ENCODE data around the gene NLRC5.
"Not testable (repeated sequence)": the region's sequence is repeated elsewhere in the genome, so short reads cannot be mapped to it uniquely, and the experiment has no call there.

NLRC5 gene

DNA sequence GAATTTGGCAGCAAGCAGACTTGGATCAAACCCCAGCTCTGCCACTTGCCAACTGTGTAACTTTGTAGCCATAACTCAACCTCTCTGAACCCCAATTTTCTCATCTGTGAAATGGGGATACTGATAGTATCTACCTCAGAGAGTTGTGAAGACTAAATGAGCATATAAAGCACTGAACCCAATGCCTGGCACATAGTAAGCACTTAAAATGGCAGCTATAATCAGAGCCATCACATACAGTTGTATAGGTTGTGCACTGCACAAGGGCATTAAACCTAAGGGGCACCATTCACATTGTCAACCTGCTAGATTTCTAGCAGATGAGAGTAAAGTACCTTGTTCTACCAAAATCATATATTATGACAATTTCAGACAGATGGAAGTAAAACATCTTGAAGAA, 92.4 kb downstream of the NLRC5 start:
- no peak for DNase-seq

DNA sequence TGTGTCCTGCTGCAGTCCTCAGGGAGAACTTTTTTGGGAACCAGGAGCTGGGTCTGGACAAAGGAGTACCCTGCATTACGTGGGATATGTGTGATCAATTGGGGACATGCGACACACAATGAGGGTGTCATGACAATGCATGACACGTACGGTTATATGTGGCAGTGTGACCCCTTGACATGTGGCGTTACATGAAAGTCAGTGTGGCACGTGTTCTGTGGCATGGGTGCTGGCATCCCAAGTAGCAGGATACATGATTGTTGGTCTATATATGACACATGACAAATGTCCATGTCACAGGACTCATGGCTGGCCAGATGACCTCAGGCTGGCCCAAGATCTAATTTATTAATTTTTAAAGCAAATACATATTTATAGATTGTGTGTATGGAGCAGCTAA, 93.3 kb downstream of the NLRC5 start:
- DNase-seq = no peak

DNA sequence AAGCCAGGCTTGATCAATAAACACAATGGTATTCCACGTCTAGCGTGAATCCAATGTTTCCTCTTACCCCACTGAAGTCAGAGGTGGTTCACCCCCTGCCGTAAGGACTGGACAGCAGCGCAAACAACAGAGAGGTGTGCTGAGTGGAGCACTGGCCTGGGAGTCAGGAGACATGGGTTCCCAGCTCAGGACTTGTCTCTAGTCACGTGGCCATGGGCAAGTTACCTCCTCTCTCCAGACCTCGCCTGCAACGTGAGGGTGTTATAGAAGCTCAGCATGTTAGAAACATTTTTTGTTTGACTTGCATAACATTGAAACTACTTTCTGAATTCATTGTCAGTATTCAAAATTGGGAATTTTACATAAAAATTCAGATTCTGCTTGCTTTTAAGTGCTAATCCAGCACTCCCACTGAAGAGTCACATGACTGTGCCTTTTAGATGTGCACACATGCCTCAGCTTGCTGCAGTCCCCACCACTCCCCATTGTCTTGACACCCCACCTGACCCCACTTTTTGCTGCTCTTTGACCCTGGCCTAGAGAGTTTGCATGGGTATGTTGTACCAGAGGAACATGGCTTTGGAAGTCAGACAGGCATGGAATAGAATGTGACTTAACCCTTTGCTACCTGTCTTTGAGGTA, 94.2 kb downstream of the NLRC5 start:
- DNase-seq = no peak

DNA sequence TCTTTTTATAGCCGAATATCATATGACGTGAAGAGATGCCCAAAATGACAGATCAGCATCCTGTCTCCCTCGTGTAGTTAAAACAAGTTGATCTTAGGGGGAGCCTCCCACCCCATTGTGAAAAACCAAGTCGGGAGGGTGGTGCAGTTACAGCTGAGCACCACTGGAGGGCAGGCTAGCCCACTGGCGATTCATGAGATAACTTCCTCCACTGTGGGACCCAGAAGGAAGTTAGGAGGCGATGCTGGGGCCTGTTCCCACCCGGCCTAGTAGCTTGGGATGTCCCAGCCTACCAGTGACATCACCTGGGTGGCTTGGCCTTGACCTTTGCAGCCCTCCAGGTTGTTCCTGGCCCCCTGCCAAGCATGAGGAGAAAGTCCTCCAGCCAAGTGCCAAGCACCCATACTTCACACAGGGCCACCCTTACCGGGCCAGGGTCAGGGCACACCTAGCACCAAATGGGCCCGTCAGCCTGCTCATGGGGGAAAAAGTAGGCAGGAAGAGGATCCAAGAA, 95.0 kb downstream of the NLRC5 start:
- peak; percentile 75 for DNase-seq

- DNase-seq = no peak
These were observed 95.6 kb downstream of the NLRC5 start for GRCh38 chr16:57084996-57085395.

DNA sequence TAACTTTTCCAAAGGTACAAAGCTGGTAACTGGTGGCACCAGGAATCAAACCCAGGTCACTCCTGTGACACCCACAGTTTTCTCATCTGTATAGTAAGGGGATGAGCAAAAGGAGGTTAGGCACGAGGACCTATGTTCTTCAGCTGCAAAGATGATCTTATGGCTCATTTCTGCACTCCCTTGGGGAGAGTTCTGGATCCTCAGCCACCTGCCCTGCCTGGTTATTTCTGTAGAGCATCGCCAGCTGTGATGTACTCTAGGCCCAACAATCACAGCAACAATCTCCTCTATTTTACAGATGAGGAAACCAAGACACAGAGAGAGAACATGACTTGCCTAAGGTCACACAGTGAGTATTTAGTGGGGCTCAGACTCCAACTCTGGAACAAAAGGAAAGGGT, 97.6 kb downstream of the NLRC5 start:
- no peak for DNase-seq

- DNase-seq = no peak
These were observed 100.0 kb downstream of the NLRC5 start for GRCh38 chr16:57089406-57089805.

GRCh38 chr16:57091200-57091974, 102.0 kb downstream of the NLRC5 start:
- no peak for DNase-seq

GRCh38 chr16:57091975-57092785, 102.8 kb downstream of the NLRC5 start, which contains the start of gene CPNE2:
TSS of gene CPNE2 (plus strand) at chr16:57092583. CDS start at chr16:57110743, 18,160 bp downstream.
- peak; percentile 5 for DNase-seq

- DNase-seq = peak; percentile 22
These were observed 103.5 kb downstream of the NLRC5 start for GRCh38 chr16:57092786-57093411.

GRCh38 chr16:57093666-57094564, 104.6 kb downstream of the NLRC5 start:
- DNase-seq = no peak

DNA sequence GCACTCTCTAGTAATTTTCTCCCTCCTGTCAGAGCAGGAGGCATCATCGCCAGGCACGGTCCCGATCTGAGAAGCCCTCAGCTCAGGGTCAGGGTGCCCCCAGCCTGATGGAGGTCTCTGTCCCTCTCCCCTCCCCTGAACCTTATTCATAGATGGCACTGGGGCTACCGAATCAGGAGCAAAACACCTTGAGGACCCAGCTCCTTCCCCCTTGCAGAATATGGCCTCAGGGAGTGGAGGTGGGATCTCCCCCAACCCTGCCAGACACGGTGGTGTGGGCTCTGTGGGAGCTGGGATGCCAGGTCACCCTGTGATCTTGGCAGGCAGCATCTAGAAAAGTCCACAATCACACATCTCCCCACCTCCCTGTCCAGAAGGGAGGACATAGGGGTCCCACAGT, 105.6 kb downstream of the NLRC5 start:
- DNase-seq = no peak

- no peak for DNase-seq
These were observed 106.8 kb downstream of the NLRC5 start for GRCh38 chr16:57096192-57096591.

- no peak for DNase-seq
These were observed 107.4 kb downstream of the NLRC5 start for GRCh38 chr16:57096793-57097192.

DNA sequence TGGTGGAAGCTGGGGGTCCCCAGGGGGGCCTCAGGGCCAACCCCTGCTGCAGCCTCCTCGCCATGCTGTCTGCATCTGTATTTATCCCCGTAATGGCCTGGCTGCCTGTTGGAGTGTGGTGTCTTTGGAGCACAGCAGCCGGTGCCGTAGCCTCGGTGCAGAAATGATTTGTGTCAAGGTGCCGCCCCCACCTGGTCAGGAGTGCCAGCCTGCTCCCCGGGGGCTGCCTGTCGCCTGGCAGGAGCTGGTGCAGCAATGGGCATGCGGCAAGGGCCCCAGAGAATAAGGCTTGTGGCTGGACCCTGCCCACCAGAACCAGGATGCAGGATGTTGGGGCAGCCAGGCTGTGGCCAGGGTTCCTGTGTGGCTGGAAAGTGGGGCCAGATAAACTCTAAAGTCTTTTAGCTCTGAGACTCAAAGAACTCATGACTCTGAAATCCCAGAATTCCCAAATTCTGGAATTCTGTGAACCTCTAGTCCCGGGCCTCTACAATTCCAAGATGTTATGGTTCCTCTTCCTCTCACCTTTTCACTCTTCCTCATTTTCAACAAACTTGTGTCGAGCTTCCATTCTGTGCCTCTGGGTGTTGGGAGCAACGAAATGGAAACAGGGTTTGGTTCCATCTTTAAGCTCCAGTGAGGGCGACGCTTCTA, 109.0 kb downstream of the NLRC5 start:
- no peak for DNase-seq

DNA sequence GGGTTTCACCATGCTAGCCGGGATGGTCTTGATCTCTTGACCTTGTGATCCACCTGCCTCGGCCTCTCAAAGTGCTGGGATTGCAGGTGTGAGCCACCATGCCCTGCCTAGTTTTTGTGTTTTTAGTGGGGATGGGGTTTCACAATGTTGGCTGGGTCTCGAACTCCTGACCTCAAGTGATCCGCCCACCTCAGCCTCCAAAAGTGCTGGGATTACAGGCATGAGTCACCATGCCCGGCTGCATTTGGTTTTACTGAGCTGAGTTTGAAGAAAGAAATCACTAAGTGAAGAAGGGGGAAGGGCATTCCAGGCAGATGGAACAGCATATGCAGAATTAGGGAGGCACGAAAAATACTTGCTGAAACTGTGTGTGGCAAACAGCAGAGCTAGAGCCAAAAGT, 110.6 kb downstream of the NLRC5 start:
- not testable (repeated sequence) for DNase-seq

DNA sequence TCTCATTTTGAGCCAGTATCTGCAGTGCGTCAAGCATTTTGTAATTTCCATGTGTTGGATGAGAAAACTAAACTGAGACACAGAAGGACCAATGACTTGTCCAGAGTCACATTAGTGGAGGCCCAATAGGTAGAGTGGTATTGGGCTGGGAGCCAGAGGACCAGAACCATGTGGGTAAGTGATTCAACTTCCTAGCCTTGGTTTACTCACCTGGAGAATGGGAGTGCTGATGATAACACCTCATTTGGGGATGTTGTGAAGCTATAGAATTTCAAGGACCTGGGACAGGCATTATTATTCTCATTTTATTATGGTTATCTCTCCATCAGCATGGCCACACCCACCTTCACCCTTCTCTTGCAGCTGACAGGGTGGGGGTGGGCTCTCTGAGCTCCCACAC, 111.1 kb downstream of the NLRC5 start:
- DNase-seq = no peak

DNA sequence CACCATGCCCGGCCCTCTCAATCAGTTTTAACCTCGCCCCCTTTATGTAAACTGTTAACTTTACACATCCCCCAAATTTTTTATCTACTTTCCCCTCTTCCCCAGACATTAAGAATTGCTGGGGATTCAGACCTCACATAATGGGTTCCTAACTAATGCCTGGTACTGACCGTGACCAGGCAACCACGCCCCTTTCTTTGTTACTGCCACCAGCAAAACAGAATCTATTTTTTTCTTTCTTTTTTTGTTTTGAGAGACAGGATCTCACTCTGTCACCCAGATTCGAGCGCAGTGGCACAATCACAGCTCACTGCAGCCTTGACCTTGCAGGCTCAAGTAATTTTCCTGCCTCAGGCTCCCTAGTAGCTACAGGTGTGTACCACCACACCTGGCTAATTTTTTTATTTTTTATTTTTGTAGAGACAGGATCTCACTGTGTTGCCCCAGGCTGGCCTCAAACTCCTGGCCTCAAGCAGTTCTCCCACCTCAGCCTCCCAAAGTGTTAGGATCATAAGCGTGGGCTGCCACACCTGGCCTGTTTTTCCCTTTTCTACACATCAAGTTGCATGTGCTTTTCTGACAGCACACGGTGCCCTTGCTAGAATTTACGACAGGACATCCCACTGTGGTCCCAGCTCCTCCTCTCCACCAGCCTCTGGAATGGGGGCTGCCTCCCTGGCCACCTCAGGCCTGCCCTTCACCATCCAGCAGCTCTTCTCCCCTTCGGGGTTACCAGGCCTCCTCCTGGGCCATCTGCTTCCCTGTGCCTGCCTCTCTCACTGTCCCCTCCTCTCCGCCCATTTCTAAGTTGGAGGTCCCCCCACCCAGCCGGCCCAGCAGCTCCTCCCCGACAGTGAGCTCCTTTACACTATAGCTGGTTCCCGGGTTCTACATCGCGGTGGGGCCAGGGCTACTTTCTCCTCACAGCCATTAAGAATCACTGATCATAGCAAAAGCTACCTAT, 113.8 kb downstream of the NLRC5 start:
- no peak for DNase-seq

DNA sequence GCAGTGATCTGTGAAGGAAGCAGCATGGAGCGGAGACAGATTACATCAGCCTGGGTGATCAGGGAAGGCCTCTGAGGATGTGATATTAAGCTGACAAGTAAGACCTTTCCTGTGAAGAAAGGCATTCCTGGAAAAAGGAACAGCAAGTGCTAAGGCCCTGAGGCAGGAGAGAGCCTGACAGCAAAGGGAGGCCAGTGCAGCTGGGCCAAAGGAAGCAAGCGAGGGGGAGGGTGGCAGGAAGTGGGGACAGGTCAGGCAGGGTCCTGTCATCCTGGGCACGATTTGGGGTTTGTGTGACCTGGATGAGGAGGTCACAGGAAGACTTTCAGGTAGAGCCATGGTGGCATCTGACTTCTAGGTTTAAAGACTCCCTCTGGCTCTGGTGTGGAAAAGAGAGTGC, 115.3 kb downstream of the NLRC5 start:
- DNase-seq = no peak

DNA sequence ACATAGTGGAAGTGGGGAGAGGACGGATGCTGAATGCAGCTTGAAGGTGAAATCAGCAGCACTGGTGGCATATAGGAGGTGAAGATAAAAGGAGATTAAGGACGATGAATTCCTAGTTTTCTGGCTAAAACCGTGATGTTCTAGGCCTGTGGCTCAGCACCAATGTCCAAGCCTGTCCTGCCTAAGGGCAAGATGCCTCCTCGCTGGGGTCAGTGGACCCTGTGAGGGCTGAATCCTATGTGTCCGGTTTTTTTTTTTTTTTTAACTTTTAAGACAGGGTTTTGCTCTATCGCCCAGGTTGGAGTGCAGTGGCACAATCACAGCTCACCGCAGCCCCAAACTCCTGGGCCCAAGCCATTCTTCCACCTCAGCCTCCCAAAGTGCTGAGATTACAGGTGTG, 115.8 kb downstream of the NLRC5 start:
- no peak for DNase-seq

Data from CD4-positive, alpha-beta T cell treated with Interleukin-4 for 4 hours (primary cell).